OCI-LY7 (cell line): ENCODE data around the gene GAS7.

Experiments used
- CTCF ChIP-seq: fragments of 200-600 bp; sonication (generic); conservative IDR thresholded peaks from 2 replicates; pipeline ENCODE4 v1.5.1; 2014; ENCODE audit warnings: mild to moderate bottlenecking, antibody characterized with exemption, low read length, moderate library complexity, mixed read lengths
- EZH2phosphoT487 ChIP-seq: fragments of 200-600 bp; sonication (generic); IDR thresholded peaks from 2 replicates; pipeline ENCODE4 v1.6.1; 2018; ENCODE audit warnings: low read depth, borderline replicate concordance, mild to moderate bottlenecking, mixed run types, antibody characterized with exemption, low read length, moderate library complexity, mixed read lengths

- TF ChIP-seq CTCF (no peak), EZH2phosphoT487 (no peak)
Observed at GRCh38 chr17:9880582-9880999, 317.8 kb downstream of the GAS7 start.
